HEK293T (cell line): ENCODE measurements around the gene TCF25.
"Not testable (repeated sequence)": the region's sequence is repeated elsewhere in the genome, so short reads cannot be mapped to it uniquely, and the experiment has no call there.

ENCODE experiments used
- CTCF ChIA-PET: fragments of 350-600 bp; formaldehyde crosslinking; extraction: SDS; loops from one replicate; lab custom pipeline; 2021; ENCODE audit warnings: antibody characterized with exemption, inconsistent platforms; lab: Yijun Ruan, JAX
- POLR2A ChIA-PET: fragments of 350-600 bp; formaldehyde crosslinking; extraction: SDS; loops from one replicate; lab custom pipeline; 2020; ENCODE audit warnings: antibody characterized with exemption, inconsistent platforms; lab: Yijun Ruan, JAX
- DNase-seq: peaks from one replicate; pipeline ENCODE4 v3.0.0; 2012; ENCODE audit warnings: mixed read lengths; ENCODE audit errors: extremely low spot score
- ARNT ChIP-seq: fragments of 450-650 bp; IDR thresholded peaks from 2 replicates; pipeline ENCODE4 v1.6.1; 2017; ENCODE audit warnings: mild to moderate bottlenecking
- BHLHE40 ChIP-seq: fragments of 450-650 bp; IDR thresholded peaks from 2 replicates; pipeline ENCODE4 v1.6.1; 2016; ENCODE audit warnings: mild to moderate bottlenecking, moderate library complexity, borderline replicate concordance
- CTBP1 ChIP-seq: fragments of 450-650 bp; IDR thresholded peaks from 2 replicates; pipeline ENCODE4 v1.6.1; 2016; ENCODE audit warnings: borderline replicate concordance
- ELF4 ChIP-seq: fragments of 450-650 bp; IDR thresholded peaks from 2 replicates; pipeline ENCODE4 v1.6.1; 2017; ENCODE audit warnings: antibody characterized with exemption
- FOXK2 ChIP-seq: fragments of 450-650 bp; IDR thresholded peaks from 2 replicates; pipeline ENCODE4 v1.6.1; 2016; ENCODE audit warnings: mild to moderate bottlenecking
- FOXM1 ChIP-seq: fragments of 450-650 bp; IDR thresholded peaks from 2 replicates; pipeline ENCODE4 v1.6.1; 2017; ENCODE audit warnings: mild to moderate bottlenecking, borderline replicate concordance
- HDGF ChIP-seq: fragments of 450-650 bp; IDR thresholded peaks from 2 replicates; pipeline ENCODE4 v1.6.1; 2017; ENCODE audit warnings: antibody characterized with exemption, borderline replicate concordance
- L3MBTL2 ChIP-seq: fragments of 450-650 bp; conservative IDR thresholded peaks from 2 replicates; pipeline ENCODE4 v1.6.1; 2016; ENCODE audit warnings: mild to moderate bottlenecking
- LEF1 ChIP-seq: fragments of 450-650 bp; IDR thresholded peaks from 2 replicates; pipeline ENCODE4 v1.6.1; 2017; ENCODE audit warnings: mild to moderate bottlenecking, borderline replicate concordance
- NFRKB ChIP-seq: fragments of 450-650 bp; IDR thresholded peaks from 2 replicates; pipeline ENCODE4 v1.6.1; 2016; ENCODE audit warnings: mild to moderate bottlenecking, moderate library complexity
- PKNOX1 ChIP-seq: fragments of 450-650 bp; IDR thresholded peaks from 2 replicates; pipeline ENCODE4 v1.6.1; 2016
- SP1 ChIP-seq: fragments of 450-650 bp; IDR thresholded peaks from 2 replicates; pipeline ENCODE4 v1.6.1; 2017
- SUZ12 ChIP-seq: fragments of 450-650 bp; IDR thresholded peaks from 2 replicates; pipeline ENCODE4 v1.6.1; 2016; ENCODE audit warnings: mild to moderate bottlenecking
- TARDBP ChIP-seq: fragments of 450-650 bp; IDR thresholded peaks from 2 replicates; pipeline ENCODE4 v1.6.1; 2016
- ZNF384 ChIP-seq: fragments of 450-650 bp; IDR thresholded peaks from 2 replicates; pipeline ENCODE4 v1.6.1; 2016

Gene TCF25

GRCh38 chr16:89828870-89829629 lies 44.3 kb upstream of the TCF25 start:
- no peak for DNase-seq
- ChIA-PET POLR2A (interaction anchor here (1.0 to 2.8 kb wide), 9 partner anchors 9 to 123 kb away, joined by 3 to 15 read pairs (median 4); partner anchors contain the start of genes FANCA and TCF25), CTCF (interaction anchor here (1.0 kb wide), 2 partner anchors 9 to 31 kb away, joined by 3 to 4 read pairs; no protein-coding TSS in a partner anchor)
- no peak for TF ChIP-seq ELF4
- TF ChIP-seq FOXK2 = no peak
- TF ChIP-seq BHLHE40 = no peak
- TF ChIP-seq NFRKB = no peak
- TF ChIP-seq HDGF = no peak
- no peak for TF ChIP-seq FOXM1

GRCh38 chr16:89829630-89830437 lies 43.6 kb upstream of the TCF25 start:
- ChIA-PET CTCF (interaction anchor here (1.0 kb wide), 2 partner anchors 8 to 30 kb away, joined by 3 to 4 read pairs; no protein-coding TSS in a partner anchor), POLR2A (interaction anchor here (1.1 to 2.8 kb wide), 7 partner anchors 8 to 124 kb away, joined by 3 to 15 read pairs (median 4); partner anchors contain the start of genes FANCA and TCF25)

GRCh38 chr16:89831810-89832328 lies 41.5 kb upstream of the TCF25 start:
- no peak for DNase-seq
- TF ChIP-seq HDGF (no peak), FOXM1 (no peak), FOXK2 (no peak), SUZ12 (no peak), CTBP1 (no peak), ELF4 (no peak), BHLHE40 (no peak), ARNT (no peak)
- ChIA-PET POLR2A (no interaction called here), CTCF (no interaction called here)

More at GRCh38 chr16:89829630-89830437, 43.6 kb upstream of the TCF25 start:
- no peak for DNase-seq
- TF ChIP-seq ZNF384 (no peak), NFRKB (no peak), FOXK2 (no peak)

GRCh38 chr16:89833664-89834363 lies 39.6 kb upstream of the TCF25 start:
- CTCF ChIA-PET, POLR2A ChIA-PET, DNase-seq: not testable (repeated sequence)

- POLR2A ChIA-PET, CTCF ChIA-PET: not testable (repeated sequence)
Observed at GRCh38 chr16:89834813-89835363, 38.5 kb upstream of the TCF25 start.

GRCh38 chr16:89836484-89836883 lies 36.9 kb upstream of the TCF25 start:
- POLR2A ChIA-PET, CTCF ChIA-PET: not testable (repeated sequence)

More at GRCh38 chr16:89834813-89835363, 38.5 kb upstream of the TCF25 start:
- not testable (repeated sequence) for DNase-seq

GRCh38 chr16:89837014-89837546 lies 36.3 kb upstream of the TCF25 start:
- TF ChIP-seq PKNOX1 (no peak), TARDBP (no peak), FOXM1 (no peak), LEF1 (no peak), L3MBTL2 (no peak), SUZ12 (no peak), ARNT (no peak), ELF4 (no peak), FOXK2 (no peak), SP1 (no peak)
- POLR2A ChIA-PET = interaction anchor here (1.9 kb wide), 1 partner anchor 9 kb away, joined by 15 read pairs; the partner anchor contains the start of gene SPIRE2
- DNase-seq = no peak
- CTCF ChIA-PET = no interaction called here

More at GRCh38 chr16:89836484-89836883, 36.9 kb upstream of the TCF25 start:
- not testable (repeated sequence) for DNase-seq
